Neuronal stem cell (in vitro differentiated cells): ENCODE measurements around the gene PRKN.

Source experiments
- DNase-seq: peaks from one replicate; pipeline ENCODE4 v3.0.0-alpha.2; 2013; ENCODE audit warnings: low spot score
- H2AFZ ChIP-seq: one replicate; pipeline ENCODE4 v1.6.1; 2013; ENCODE audit warnings: mild to moderate bottlenecking, low read length, inconsistent platforms
- H2AK5ac ChIP-seq: 2 replicates; pipeline ENCODE4 v1.6.1; 2013; ENCODE audit warnings: low read depth, mild to moderate bottlenecking, inconsistent platforms, low read length, moderate library complexity, mixed read lengths
- H2BK120ac ChIP-seq: 2 replicates; pipeline ENCODE4 v1.6.1; 2013; ENCODE audit warnings: low read depth, mild to moderate bottlenecking, inconsistent platforms, low read length, moderate library complexity, mixed read lengths
- H2BK12ac ChIP-seq: one replicate; pipeline ENCODE4 v1.6.1; 2013; ENCODE audit warnings: low read length, inconsistent platforms
- H2BK15ac ChIP-seq: 2 replicates; pipeline ENCODE4 v1.6.1; 2013; ENCODE audit warnings: mild to moderate bottlenecking, low read length, inconsistent platforms, mixed read lengths
- H2BK5ac ChIP-seq: one replicate; pipeline ENCODE4 v1.6.1; 2013; ENCODE audit warnings: inconsistent platforms, mild to moderate bottlenecking, low read length, moderate library complexity
- H3K14ac ChIP-seq: one replicate; pipeline ENCODE4 v1.6.1; 2013; ENCODE audit warnings: low read length, inconsistent platforms
- H3K18ac ChIP-seq: 2 replicates; pipeline ENCODE4 v1.6.1; 2013; ENCODE audit warnings: low read length, inconsistent platforms
- H3K23ac ChIP-seq: 2 replicates; pipeline ENCODE4 v1.6.1; 2013; ENCODE audit warnings: low read depth, mild to moderate bottlenecking, mixed read lengths, low read length, inconsistent platforms; ENCODE audit not compliant: poor library complexity
- H3K27ac ChIP-seq: replicated peaks from 3 replicates; pipeline ENCODE4 v1.5.1; 2013; ENCODE audit warnings: low read length, inconsistent platforms
- H3K27me3 ChIP-seq, 3 experiments: 2 replicates each; pipeline ENCODE4 v1.6.1; 2013; ENCODE audit warnings: low read length in 3 of 3, mild to moderate bottlenecking in 2 of 3, inconsistent platforms in 1 of 3, low read depth in 1 of 3, mixed read lengths in 1 of 3, moderate library complexity in 1 of 3; ENCODE audit not compliant: control insufficient read depth in 3 of 3, insufficient read depth in 3 of 3
- H3K36me3 ChIP-seq, 2 donors: replicated peaks in 1 of 2; 2 replicates each; pipeline ENCODE4 v1.6.1; 2013; ENCODE audit warnings: low read length in 2 of 2; ENCODE audit not compliant: control insufficient read depth in 2 of 2, insufficient read depth in 2 of 2
- H3K4ac ChIP-seq: 2 replicates; pipeline ENCODE4 v1.6.1; 2013; ENCODE audit warnings: inconsistent platforms, mild to moderate bottlenecking, low read length, moderate library complexity
- H3K4me1 ChIP-seq, 2 donors: 1 replicate in 1 of 2; 2 replicates in 1 of 2; pipeline ENCODE4 v1.6.1; 2013; ENCODE audit warnings: low read length in 2 of 2, low read depth in 1 of 2; ENCODE audit not compliant: control insufficient read depth in 2 of 2, insufficient read depth in 1 of 2
- H3K4me2 ChIP-seq: one replicate; pipeline ENCODE4 v1.6.1; 2013; ENCODE audit warnings: mild to moderate bottlenecking, low read length, inconsistent platforms; ENCODE audit not compliant: insufficient read depth, poor library complexity, severe bottlenecking
- H3K4me3 ChIP-seq, 2 donors: 2 replicates each; pipeline ENCODE4 v1.5.1; 2013; ENCODE audit warnings: low read length in 2 of 2, mild to moderate bottlenecking in 2 of 2, inconsistent platforms in 1 of 2, moderate library complexity in 1 of 2
- H3K79me1 ChIP-seq: one replicate; pipeline ENCODE4 v1.6.1; 2013; ENCODE audit warnings: low read depth, mild to moderate bottlenecking, inconsistent platforms, low read length, moderate library complexity
- H3K9ac ChIP-seq: one replicate; pipeline ENCODE4 v1.6.1; 2013; ENCODE audit warnings: mild to moderate bottlenecking, low read depth, low read length, inconsistent platforms; ENCODE audit not compliant: poor library complexity
- H3K9me3 ChIP-seq, 2 donors: replicated peaks in 1 of 2; 2 replicates each; pipeline versions ENCODE3 to v1.6.1; 2013; ENCODE audit warnings: low read length in 2 of 2, mild to moderate bottlenecking in 2 of 2, inconsistent platforms in 1 of 2, low read depth in 1 of 2, mixed read lengths in 1 of 2, moderate library complexity in 1 of 2; ENCODE audit not compliant: control insufficient read depth in 2 of 2, insufficient read depth in 1 of 2
- H4K8ac ChIP-seq: one replicate; pipeline ENCODE4 v1.6.1; 2013; ENCODE audit warnings: low read depth, mild to moderate bottlenecking, inconsistent platforms, low read length, moderate library complexity
- H4K91ac ChIP-seq: one replicate; pipeline ENCODE4 v1.6.1; 2013; ENCODE audit warnings: low read length, low read depth, mild to moderate bottlenecking, inconsistent platforms; ENCODE audit not compliant: poor library complexity
- WGBS, 2 donors: extraction: QIAGEN DNeasy Blood & Tissue Kit; methylation state at CpG; one replicate each; pipeline ENCODE4 v1.1.7; 2013; ENCODE audit warnings: missing lambda C conversion rate in 2 of 2, mixed read lengths in 1 of 2; ENCODE audit not compliant: insufficient read length in 2 of 2, insufficient replicate concordance in 1 of 2; ENCODE audit errors: extremely low coverage in 2 of 2; 5-methylcytosine and 5-hydroxymethylcytosine counted together

PRKN gene

DNA sequence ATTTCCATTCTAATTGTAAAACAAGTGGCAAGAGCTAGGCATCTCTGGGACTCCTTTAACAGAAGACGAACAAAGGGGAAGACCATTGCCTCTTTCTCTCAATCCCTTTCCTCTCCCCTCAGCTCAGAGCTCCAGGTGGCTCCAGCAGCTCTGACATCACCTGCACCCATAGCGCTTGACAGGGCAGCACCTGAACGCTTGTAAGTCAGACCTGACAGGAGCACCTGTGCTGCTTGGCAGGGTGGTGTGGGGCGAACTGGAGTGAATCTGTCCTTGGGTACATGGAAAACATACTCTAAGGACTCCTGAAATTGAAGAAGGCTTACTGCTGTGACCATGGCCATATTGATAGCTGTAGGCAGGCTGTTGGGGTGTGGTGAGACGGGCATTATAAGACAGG is 1044.2 kb downstream of the PRKN start:
- H2AFZ ChIP-seq: no peak overlapping the region
- H3K4ac ChIP-seq: no peak overlapping the region
- H3K4me1 ChIP-seq: peaks cover 0 to 6% of the 10 kb centered on the region in 2 donors
- no peak overlapping the region for H2BK12ac ChIP-seq
- no peak overlapping the region for H3K4me3 ChIP-seq
- DNase-seq: no peak
- no peak overlapping the region for H3K27ac ChIP-seq
- no peak overlapping the region for H4K91ac ChIP-seq
- H2AK5ac ChIP-seq: peak overlapping the region; percentile 17
- H3K18ac ChIP-seq: peak overlapping the region; percentile 56
- no peaks in the 10 kb centered on the region for H3K27me3 ChIP-seq
- peaks cover 0 to 4% of the 10 kb centered on the region in 2 donors for H3K9me3 ChIP-seq
- no peak overlapping the region for H2BK5ac ChIP-seq
- no peak overlapping the region for H3K14ac ChIP-seq
- H3K79me1 ChIP-seq: no peaks in the 10 kb centered on the region
- WGBS, 2 donors: no CpG with 5 or more reads among the region's 5 CpGs
- H2BK15ac ChIP-seq: peak overlapping the region; percentile 30
- no peak overlapping the region for H3K23ac ChIP-seq
- H2BK120ac ChIP-seq: no peak overlapping the region
- H4K8ac ChIP-seq: no peak overlapping the region
- no peak overlapping the region for H3K9ac ChIP-seq
- H3K4me2 ChIP-seq: no peak overlapping the region
- H3K36me3 ChIP-seq: no peaks in the 10 kb centered on the region

DNA sequence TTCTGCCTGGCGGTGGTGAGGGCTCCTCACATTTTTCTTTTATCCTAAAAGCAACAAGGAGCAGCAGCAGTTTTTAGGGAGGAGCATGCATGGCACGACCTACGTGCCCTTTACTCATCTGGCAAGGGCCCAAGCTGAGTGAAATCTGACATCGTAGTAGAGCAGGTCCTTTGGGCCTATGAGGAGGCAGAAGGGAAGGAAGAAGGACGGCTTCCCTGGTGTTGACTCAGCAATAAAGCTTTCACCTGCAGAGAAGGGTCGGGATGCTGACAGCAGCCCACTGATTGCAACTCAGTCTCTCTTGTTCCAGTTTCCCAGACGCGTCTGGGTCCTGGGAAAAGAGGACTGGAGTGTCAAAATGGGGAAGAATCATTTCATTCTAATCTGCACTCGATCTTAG is 1044.6 kb downstream of the PRKN start:
- H3K4me2 ChIP-seq: no peak overlapping the region

DNA sequence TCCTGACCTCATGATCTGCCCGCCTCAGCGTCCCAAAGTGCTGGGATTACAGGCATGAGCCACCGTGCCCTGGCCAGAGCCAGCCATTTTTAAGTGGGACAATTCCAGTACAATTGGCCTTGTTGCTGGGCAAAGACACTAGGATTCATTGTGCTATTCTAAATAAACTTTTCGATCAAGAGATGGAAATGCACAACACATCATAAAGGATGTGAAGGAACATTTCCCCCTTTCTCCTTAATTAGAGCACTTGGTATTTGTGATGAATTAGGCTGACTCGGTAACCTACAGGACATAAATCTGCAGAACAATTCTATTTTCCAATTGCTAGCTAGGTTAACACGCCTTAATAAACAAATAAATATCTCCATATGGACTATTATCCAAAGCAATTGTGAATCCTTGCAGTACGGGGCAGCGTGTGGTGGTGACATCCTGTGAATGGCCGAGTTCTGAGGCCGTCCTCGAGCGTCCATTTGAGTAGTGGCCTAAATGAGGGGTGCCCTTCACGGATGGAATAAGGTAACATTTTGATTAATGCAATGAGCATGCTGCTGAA is 1047.5 kb downstream of the PRKN start:
- no peak overlapping the region for H3K4ac ChIP-seq
- WGBS, 2 donors: no CpG with 5 or more reads among the region's 13 CpGs
- no peak overlapping the region for H2BK12ac ChIP-seq
- peaks cover 0 to 6% of the 10 kb centered on the region in 2 donors for H3K9me3 ChIP-seq
- H3K4me1 ChIP-seq: peaks cover 0 to 12% of the 10 kb centered on the region in 2 donors
- H3K79me1 ChIP-seq: no peaks in the 10 kb centered on the region
- H4K8ac ChIP-seq: no peak overlapping the region
- H2BK15ac ChIP-seq: no peak overlapping the region
- H3K18ac ChIP-seq: no peak overlapping the region
- H2BK5ac ChIP-seq: no peak overlapping the region
- no peak overlapping the region for H2AK5ac ChIP-seq
- H3K27ac ChIP-seq: no peak overlapping the region
- H3K4me2 ChIP-seq: no peak overlapping the region
- H3K23ac ChIP-seq: no peak overlapping the region
- no peak overlapping the region for H3K14ac ChIP-seq
- no peak overlapping the region for H4K91ac ChIP-seq
- H2BK120ac ChIP-seq: no peak overlapping the region
- no peak overlapping the region for H3K4me3 ChIP-seq
- no peak overlapping the region for H2AFZ ChIP-seq
- H3K9ac ChIP-seq: no peak overlapping the region
- no peak for DNase-seq
- no peaks in the 10 kb centered on the region for H3K36me3 ChIP-seq
- H3K27me3 ChIP-seq: no peaks in the 10 kb centered on the region

More for the DNA sequence above, 1044.6 kb downstream of the PRKN start:
- WGBS, 2 donors: no CpG with 5 or more reads among the region's 9 CpGs
- no peak overlapping the region for H4K91ac ChIP-seq
- H3K4ac ChIP-seq: no peak overlapping the region
- H2BK15ac ChIP-seq: no peak overlapping the region
- no peak overlapping the region for H3K4me3 ChIP-seq
- no peak overlapping the region for H3K23ac ChIP-seq
- peaks cover 0 to 6% of the 10 kb centered on the region in 2 donors for H3K4me1 ChIP-seq
- no peak overlapping the region for H4K8ac ChIP-seq
- H3K27me3 ChIP-seq: no peaks in the 10 kb centered on the region
- H3K14ac ChIP-seq: no peak overlapping the region
- H2BK120ac ChIP-seq: no peak overlapping the region
- H2BK12ac ChIP-seq: no peak overlapping the region
- H3K18ac ChIP-seq: no peak overlapping the region
- no peak for DNase-seq
- no peak overlapping the region for H2BK5ac ChIP-seq
- no peak overlapping the region for H3K27ac ChIP-seq
- H2AK5ac ChIP-seq: peak overlapping the region; percentile 57
- H2AFZ ChIP-seq: no peak overlapping the region
- peaks cover 0 to 4% of the 10 kb centered on the region in 2 donors for H3K9me3 ChIP-seq
- no peaks in the 10 kb centered on the region for H3K36me3 ChIP-seq
- no peak overlapping the region for H3K9ac ChIP-seq
- no peaks in the 10 kb centered on the region for H3K79me1 ChIP-seq

DNA sequence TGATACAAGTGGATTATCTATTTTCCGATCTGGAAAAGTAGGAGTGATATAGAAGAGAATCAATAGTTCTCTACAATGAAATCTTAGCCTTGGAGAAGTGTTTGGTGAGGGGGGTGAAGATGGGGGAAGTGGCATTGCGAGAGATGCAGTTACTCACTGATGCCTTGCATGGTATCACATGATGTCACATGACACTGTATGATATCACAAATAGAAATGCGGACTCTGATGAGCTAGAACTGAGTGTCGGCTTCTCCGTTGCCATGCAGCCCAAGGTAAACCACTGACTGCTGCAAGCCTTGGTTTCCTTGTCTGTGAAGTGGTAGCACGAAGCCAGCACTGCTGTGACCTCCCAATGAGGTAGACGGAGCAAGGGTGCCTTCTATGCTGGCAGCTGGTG is 1050.4 kb downstream of the PRKN start:
- Histone ChIP-seq H3K4me1 (peaks cover 0 to 12% of the 10 kb centered on the region in 2 donors), H4K91ac (no peak overlapping the region), H3K18ac (no peak overlapping the region), H3K9me3 (peaks cover 0 to 6% of the 10 kb centered on the region in 2 donors), H2BK120ac (no peak overlapping the region), H3K79me1 (no peaks in the 10 kb centered on the region), H3K27me3 (no peaks in the 10 kb centered on the region), H2BK15ac (no peak overlapping the region), H2AK5ac (peak overlapping the region; percentile 77), H3K9ac (no peak overlapping the region), H3K23ac (peak overlapping the region; percentile 34), H3K36me3 (no peaks in the 10 kb centered on the region), H2BK5ac (no peak overlapping the region), H3K27ac (no peak overlapping the region), H2AFZ (no peak overlapping the region), H3K14ac (no peak overlapping the region), H3K4me3 (peak overlapping the region in 1 of 2 donors; percentile 44), H2BK12ac (no peak overlapping the region), H4K8ac (no peak overlapping the region), H3K4me2 (no peak overlapping the region), H3K4ac (no peak overlapping the region)
- no CpG with 5 or more reads among the region's 7 CpGs for WGBS, 2 donors
- DNase-seq: no peak
